ENCODE measurements around the gene NUDT4. TPM values are rescaled to one million over a fixed set of nuclear protein-coding genes. Genes with fewer than 3 reads are reported as not detected.
A peak's percentile ranks its signal among the peaks of the same experiment; 100 is the strongest.

Gene NUDT4
- total RNA-seq, 3 donors from 2014 or later = 51.1 to 94.3 (median 72.4) TPM

GRCh38 chr12:93403988-93404803 is 26.5 kb downstream of the NUDT4 start:
- H3K36me3 ChIP-seq = no peaks in the 10 kb centered on the region
- no peaks in the 10 kb centered on the region for H3K27me3 ChIP-seq
- TF ChIP-seq, protein P1, sequence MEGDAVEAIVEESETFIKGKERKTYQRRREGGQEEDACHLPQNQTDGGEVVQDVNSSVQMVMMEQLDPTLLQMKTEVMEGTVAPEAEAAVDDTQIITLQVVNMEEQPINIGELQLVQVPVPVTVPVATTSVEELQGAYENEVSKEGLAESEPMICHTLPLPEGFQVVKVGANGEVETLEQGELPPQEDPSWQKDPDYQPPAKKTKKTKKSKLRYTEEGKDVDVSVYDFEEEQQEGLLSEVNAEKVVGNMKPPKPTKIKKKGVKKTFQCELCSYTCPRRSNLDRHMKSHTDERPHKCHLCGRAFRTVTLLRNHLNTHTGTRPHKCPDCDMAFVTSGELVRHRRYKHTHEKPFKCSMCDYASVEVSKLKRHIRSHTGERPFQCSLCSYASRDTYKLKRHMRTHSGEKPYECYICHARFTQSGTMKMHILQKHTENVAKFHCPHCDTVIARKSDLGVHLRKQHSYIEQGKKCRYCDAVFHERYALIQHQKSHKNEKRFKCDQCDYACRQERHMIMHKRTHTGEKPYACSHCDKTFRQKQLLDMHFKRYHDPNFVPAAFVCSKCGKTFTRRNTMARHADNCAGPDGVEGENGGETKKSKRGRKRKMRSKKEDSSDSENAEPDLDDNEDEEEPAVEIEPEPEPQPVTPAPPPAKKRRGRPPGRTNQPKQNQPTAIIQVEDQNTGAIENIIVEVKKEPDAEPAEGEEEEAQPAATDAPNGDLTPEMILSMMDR (IDR thresholded peaks at IDR 0.05) = no peak
- TF ChIP-seq POLR2AphosphoS5 (IDR thresholded peaks at IDR 0.05) = no peak
- TF ChIP-seq POLR2A (IDR thresholded peaks at IDR 0.05) = no peak
- H3K4me3 ChIP-seq = no peak overlapping the region
- no peaks in the 10 kb centered on the region for H3K9me3 ChIP-seq
- intact Hi-C loops (cut with DNase I; ENCODE audit: low total_unique reads) = no loop called here
- DNase-seq (ENCODE audit: low spot score in 2 of 2) = no peak
- H3K27ac ChIP-seq = peak overlapping the region in 1 of 2 donors; percentile 35
- no peaks in the 10 kb centered on the region for H3K4me1 ChIP-seq

- TF ChIP-seq POLR2AphosphoS5 (IDR thresholded peaks at IDR 0.05) (no peak), POLR2A (IDR thresholded peaks at IDR 0.05) (no peak)
- TF ChIP-seq, protein P1 (IDR thresholded peaks at IDR 0.05) = no peak
These were observed 27.5 kb downstream of the NUDT4 start for GRCh38 chr12:93404961-93405849.

DNA sequence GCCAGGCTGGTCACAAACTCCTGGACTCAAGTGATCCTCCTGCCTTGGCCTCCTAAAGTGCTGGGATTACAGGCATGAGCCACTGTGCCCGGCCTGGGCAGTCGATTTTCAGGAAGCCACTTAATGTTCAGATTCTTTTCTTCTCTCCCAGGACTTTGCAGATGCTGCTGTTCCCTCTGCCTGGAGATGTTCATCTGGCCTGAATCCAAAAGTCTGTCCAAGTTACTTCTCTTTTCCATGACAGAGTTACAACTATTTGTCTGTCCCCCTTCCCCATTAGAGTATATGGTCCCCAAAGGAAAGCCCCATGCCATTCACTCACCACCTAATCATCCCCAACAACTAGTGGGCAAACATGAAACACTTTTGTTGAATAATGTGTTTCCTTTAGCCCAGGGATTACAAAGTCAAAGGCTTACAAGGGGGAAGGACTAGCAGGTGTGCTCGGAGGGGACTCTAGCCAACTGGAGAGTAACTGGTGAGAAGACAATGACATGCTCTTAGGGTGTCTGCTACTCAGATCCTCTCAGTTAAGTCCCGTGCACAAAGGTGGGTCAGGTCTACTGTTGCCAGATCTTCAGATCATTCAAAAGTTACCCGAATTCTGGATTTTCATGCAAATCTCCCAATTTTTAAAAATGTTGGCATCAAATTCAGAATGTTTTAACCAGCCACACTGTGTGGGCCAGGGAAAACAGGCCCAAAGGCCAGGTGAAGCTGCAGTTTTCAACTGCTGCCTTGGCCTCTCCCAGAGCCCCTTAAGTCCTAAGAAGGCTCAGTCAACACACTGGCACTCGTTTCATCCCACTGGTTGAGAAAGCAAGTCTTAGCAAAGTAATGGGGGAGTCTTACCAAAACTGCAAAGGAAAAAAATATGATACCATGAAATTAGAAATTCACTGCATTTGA is 29.6 kb downstream of the NUDT4 start:
- intact Hi-C loops (cut with DNase I; ENCODE audit: low total_unique reads) = no loop called here
- H3K27me3 ChIP-seq = no peaks in the 10 kb centered on the region
- no peak overlapping the region for H3K27ac ChIP-seq
- TF ChIP-seq, protein P1 (IDR thresholded peaks at IDR 0.05) = no peak
- no peak for TF ChIP-seq POLR2A (IDR thresholded peaks at IDR 0.05)
- TF ChIP-seq POLR2AphosphoS5 (IDR thresholded peaks at IDR 0.05) = no peak
- no peak overlapping the region for H3K4me3 ChIP-seq
- no peaks in the 10 kb centered on the region for H3K9me3 ChIP-seq
- no peaks in the 10 kb centered on the region for H3K36me3 ChIP-seq
- H3K4me1 ChIP-seq = no peaks in the 10 kb centered on the region
- no peak for DNase-seq (ENCODE audit: low spot score in 2 of 2)

More at GRCh38 chr12:93404961-93405849, 27.5 kb downstream of the NUDT4 start:
- no peaks in the 10 kb centered on the region for H3K4me1 ChIP-seq
- no peaks in the 10 kb centered on the region for H3K9me3 ChIP-seq
- no peak for DNase-seq (ENCODE audit: low spot score in 2 of 2)
- H3K4me3 ChIP-seq = no peak overlapping the region
- H3K27ac ChIP-seq = peak overlapping the region in 1 of 2 donors; percentile 29
- no peaks in the 10 kb centered on the region for H3K36me3 ChIP-seq
- no peaks in the 10 kb centered on the region for H3K27me3 ChIP-seq
- intact Hi-C loops (cut with DNase I; ENCODE audit: low total_unique reads) = no loop called here

GRCh38 chr12:93407963-93408283 is 30.2 kb downstream of the NUDT4 start:
- no peaks in the 10 kb centered on the region for H3K27me3 ChIP-seq
- no peak for DNase-seq (ENCODE audit: low spot score in 2 of 2)
- H3K36me3 ChIP-seq = no peaks in the 10 kb centered on the region
- H3K9me3 ChIP-seq = no peaks in the 10 kb centered on the region
- H3K4me3 ChIP-seq = no peak overlapping the region
- intact Hi-C loops (cut with DNase I; ENCODE audit: low total_unique reads) = no loop called here
- H3K4me1 ChIP-seq = no peaks in the 10 kb centered on the region
- TF ChIP-seq POLR2AphosphoS5 (IDR thresholded peaks at IDR 0.05) = no peak
- TF ChIP-seq, protein P1 (IDR thresholded peaks at IDR 0.05) = no peak
- TF ChIP-seq POLR2A (IDR thresholded peaks at IDR 0.05) = no peak
- no peak overlapping the region for H3K27ac ChIP-seq

Data from breast epithelium (tissue), 4 donors.